Neural progenitor cell (in vitro differentiated cells): ENCODE data around the gene MPP1.

Experiments
- CTCF ChIP-seq: fragments of 200-600 bp; sonication (generic); IDR thresholded peaks from 2 replicates; pipeline ENCODE4 v1.5.1; 2017; ENCODE audit warnings: antibody characterized with exemption, mild to moderate bottlenecking
- EZH2phosphoT487 ChIP-seq: fragments of 200-600 bp; sonication (generic); IDR thresholded peaks from 2 replicates; pipeline ENCODE4 v1.6.1; 2017; ENCODE audit warnings: antibody characterized with exemption

GRCh38 chrX:154806837-154807501, 1.7 kb upstream of the MPP1 start:
- no peak for TF ChIP-seq EZH2phosphoT487
- no peak for TF ChIP-seq CTCF
